ENCODE results near the gene PDE7B.

DNA sequence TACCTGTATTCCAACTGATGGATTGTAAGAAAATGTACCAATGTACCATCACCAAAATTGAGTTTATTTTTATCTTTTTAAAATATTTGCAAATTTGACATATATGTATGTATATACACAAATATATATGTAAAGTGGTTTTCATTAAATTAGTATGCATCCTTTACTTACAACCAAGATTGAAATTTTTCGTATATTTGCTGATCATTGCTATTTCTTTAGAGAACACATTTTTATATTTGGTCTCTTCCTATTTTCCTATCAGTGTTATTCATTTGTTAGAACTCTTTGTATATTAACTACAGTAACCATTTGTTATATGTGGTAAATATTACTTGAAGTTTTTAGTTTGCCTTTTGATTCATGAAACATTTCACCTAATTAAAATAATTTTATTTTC lies 324.4 kb downstream of the PDE7B start:
- no peak for TF ChIP-seq EZH2 (IDR thresholded peaks at IDR 0.05; ENCODE audit: low read length, unreplicated experiment)
- TF ChIP-seq, protein P1, sequence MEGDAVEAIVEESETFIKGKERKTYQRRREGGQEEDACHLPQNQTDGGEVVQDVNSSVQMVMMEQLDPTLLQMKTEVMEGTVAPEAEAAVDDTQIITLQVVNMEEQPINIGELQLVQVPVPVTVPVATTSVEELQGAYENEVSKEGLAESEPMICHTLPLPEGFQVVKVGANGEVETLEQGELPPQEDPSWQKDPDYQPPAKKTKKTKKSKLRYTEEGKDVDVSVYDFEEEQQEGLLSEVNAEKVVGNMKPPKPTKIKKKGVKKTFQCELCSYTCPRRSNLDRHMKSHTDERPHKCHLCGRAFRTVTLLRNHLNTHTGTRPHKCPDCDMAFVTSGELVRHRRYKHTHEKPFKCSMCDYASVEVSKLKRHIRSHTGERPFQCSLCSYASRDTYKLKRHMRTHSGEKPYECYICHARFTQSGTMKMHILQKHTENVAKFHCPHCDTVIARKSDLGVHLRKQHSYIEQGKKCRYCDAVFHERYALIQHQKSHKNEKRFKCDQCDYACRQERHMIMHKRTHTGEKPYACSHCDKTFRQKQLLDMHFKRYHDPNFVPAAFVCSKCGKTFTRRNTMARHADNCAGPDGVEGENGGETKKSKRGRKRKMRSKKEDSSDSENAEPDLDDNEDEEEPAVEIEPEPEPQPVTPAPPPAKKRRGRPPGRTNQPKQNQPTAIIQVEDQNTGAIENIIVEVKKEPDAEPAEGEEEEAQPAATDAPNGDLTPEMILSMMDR (conservative IDR thresholded peaks at IDR 0.05; ENCODE audit: low read depth, low read length): no peak
